NCI-H1092 treated with DMSO at 0.1 percent for 48 hours (cell line): Measurements from ENCODE around the gene GALNT16.
"Not testable (repeated sequence)": the region's sequence is repeated elsewhere in the genome, so short reads cannot be mapped to it uniquely, and the experiment has no call there.

Experiments used
- DNase-seq: peaks from one replicate; lab custom pipeline; 2025; lab: John Stamatoyannopoulos, UW

The GALNT16 gene

GRCh38 chr14:69285661-69286255 lies 25.8 kb downstream of the GALNT16 start:
- DNase-seq: no peak

GRCh38 chr14:69287098-69288010 lies 27.4 kb downstream of the GALNT16 start:
- peak; percentile 8 for DNase-seq

- DNase-seq: no peak
Observed at GRCh38 chr14:69288011-69288771, 28.2 kb downstream of the GALNT16 start.

- no peak for DNase-seq
Observed at GRCh38 chr14:69288956-69289705, 29.2 kb downstream of the GALNT16 start.

GRCh38 chr14:69289811-69290520 lies 30.0 kb downstream of the GALNT16 start:
- no peak for DNase-seq

- DNase-seq: not testable (repeated sequence)
Observed at GRCh38 chr14:69290881-69291280, 30.9 kb downstream of the GALNT16 start.

- no peak for DNase-seq
Observed at GRCh38 chr14:69291396-69291795, 31.4 kb downstream of the GALNT16 start.

- no peak for DNase-seq
Observed at GRCh38 chr14:69291891-69292561, 32.1 kb downstream of the GALNT16 start.

GRCh38 chr14:69298131-69299071 lies 38.4 kb downstream of the GALNT16 start:
- peak; percentile 52 for DNase-seq

- DNase-seq: no peak
Observed at GRCh38 chr14:69299286-69300035, 39.5 kb downstream of the GALNT16 start.

- DNase-seq: no peak
Observed at GRCh38 chr14:69300601-69301221, 40.8 kb downstream of the GALNT16 start.

GRCh38 chr14:69303086-69303485 lies 43.1 kb downstream of the GALNT16 start:
- DNase-seq: no peak

- no peak for DNase-seq
Observed at GRCh38 chr14:69312608-69313007, 52.6 kb downstream of the GALNT16 start.

GRCh38 chr14:69313176-69313575 lies 53.2 kb downstream of the GALNT16 start:
- no peak for DNase-seq

- DNase-seq: no peak
Observed at GRCh38 chr14:69314327-69314726, 54.4 kb downstream of the GALNT16 start.

- no peak for DNase-seq
Observed at GRCh38 chr14:69315301-69315700, 55.3 kb downstream of the GALNT16 start.

GRCh38 chr14:69316449-69317101 lies 56.6 kb downstream of the GALNT16 start:
- no peak for DNase-seq
